HCT116 (cell line): ENCODE results near the gene TEX13A. TPM values are rescaled to one million over a fixed set of nuclear protein-coding genes. Genes with fewer than 3 reads are reported as not detected.

ENCODE experiments used
- ATAC-seq: fragments of 200-7000 bp; cut with Tn5 transposase; 2 replicates; pipeline ENCODE4 v1.9.1; 2020; ENCODE audit warnings: mild to moderate bottlenecking, moderate library complexity
- BruUV-seq: library from RNA; stranded (reverse); fragments of 400-500 nt; replicated peaks from 2 replicates; lab custom pipeline; 2021; lab: Mats Ljungman, UMichigan
- CTCF ChIA-PET: fragments of 300-600 bp; sonication (Branson Sonifier 250); formaldehyde crosslinking; loops from one replicate; lab custom pipeline; 2021; ENCODE audit warnings: antibody characterized with exemption; lab: Charles Lee
- POLR2A ChIA-PET: fragments of 300-600, 350-600 bp; sonication (Branson Sonifier 250); formaldehyde crosslinking; loops from one replicate; lab custom pipeline; 2021; ENCODE audit warnings: antibody characterized with exemption; lab: Charles Lee
- RAD21 ChIA-PET, 2 experiments: fragments of 300-600 bp; sonication (Branson Sonifier 250); formaldehyde crosslinking; loops; one replicate each; lab custom pipeline; 2023; ENCODE audit warnings: low total read pairs in 2 of 2; ENCODE audit not compliant: uncharacterized antibody in 2 of 2, unreplicated experiment in 2 of 2, low non-redundant PET in 1 of 2; lab: Charles Lee
- DNase-seq: peaks from one replicate; pipeline ENCODE4 v3.0.0-alpha.2; 2010; ENCODE audit warnings: low read depth, low spot score
- H2AFZ ChIP-seq: fragments of 200-600 bp; shearing (Covaris generic), sonication (generic); 2 replicates; pipeline ENCODE4 v1.6.1; 2017; ENCODE audit warnings: low read depth, mixed run types, mixed read lengths, antibody characterized with exemption, low read length; ENCODE audit not compliant: poor library complexity, severe bottlenecking
- H3K27ac ChIP-seq: 2 replicates; pipeline ENCODE4 v1.5.1; 2012; ENCODE audit warnings: low read depth, low read length
- H3K27me3 ChIP-seq: fragments of 200-600 bp; sonication (generic); 2 replicates; pipeline ENCODE4 v1.6.1; 2016; ENCODE audit warnings: mixed run types, low read length, mixed read lengths; ENCODE audit not compliant: insufficient read depth
- H3K36me3 ChIP-seq, 2 experiments: fragments of 200-500 bp in 1 of 2; fragments of 200-600 bp in 1 of 2; sonication (Bioruptor generic) in 1 of 2; sonication (generic) in 1 of 2; 2 replicates each; pipeline versions ENCODE4 v1.5.1 to v1.6.1; 2014 to 2016; ENCODE audit warnings: low read length in 2 of 2, inconsistent platforms in 1 of 2, mixed read lengths in 1 of 2, mixed run types in 1 of 2; ENCODE audit not compliant: insufficient read depth in 2 of 2, control insufficient read depth in 1 of 2
- H3K4me1 ChIP-seq, 2 experiments: fragments of 200-600 bp in 1 of 2; sonication (generic) in 1 of 2; 2 replicates each; pipeline versions ENCODE4 v1.5.1 to v1.6.1; 2012 to 2017; ENCODE audit warnings: low read length in 2 of 2, inconsistent platforms in 1 of 2, mild to moderate bottlenecking in 1 of 2, mixed read lengths in 1 of 2, mixed run types in 1 of 2, moderate library complexity in 1 of 2; ENCODE audit not compliant: insufficient read depth in 2 of 2, control insufficient read depth in 1 of 2
- H3K4me2 ChIP-seq: fragments of 200-600 bp; sonication (generic); 2 replicates; pipeline ENCODE4 v1.6.1; 2017; ENCODE audit warnings: mixed run types, low read length, mixed read lengths
- H3K4me3 ChIP-seq, 2 experiments: fragments of 200-600 bp in 1 of 2; sonication (generic) in 1 of 2; replicated peaks in 1 of 2; 2 replicates each; pipeline ENCODE4 v1.5.1; 2011 to 2016; ENCODE audit warnings: low read length in 2 of 2, control low read depth in 1 of 2, low read depth in 1 of 2, mild to moderate bottlenecking in 1 of 2, mixed read lengths in 1 of 2, mixed run types in 1 of 2
- H3K79me2 ChIP-seq: fragments of 200-600 bp; sonication (generic); 2 replicates; pipeline ENCODE4 v1.6.1; 2017; ENCODE audit warnings: mild to moderate bottlenecking, mixed run types, low read length, moderate library complexity, mixed read lengths; ENCODE audit not compliant: insufficient read depth
- H3K9ac ChIP-seq: fragments of 200-600 bp; sonication (generic); 2 replicates; pipeline ENCODE4 v1.6.1; 2016; ENCODE audit warnings: low read length, mixed read lengths
- H3K9me2 ChIP-seq: fragments of 200-600 bp; sonication (generic), shearing (Covaris generic); 2 replicates; pipeline ENCODE4 v1.6.1; 2017; ENCODE audit warnings: mixed run types, mild to moderate bottlenecking, moderate library complexity; ENCODE audit not compliant: insufficient read depth
- H3K9me3 ChIP-seq, 2 experiments: fragments of 200-500 bp in 1 of 2; fragments of 200-600 bp in 1 of 2; sonication (Bioruptor generic) in 1 of 2; sonication (generic) in 1 of 2; 2 replicates each; pipeline ENCODE4 v1.6.1; 2014 to 2017; ENCODE audit warnings: low read length in 2 of 2, mixed read lengths in 2 of 2, inconsistent platforms in 1 of 2, low read depth in 1 of 2, mild to moderate bottlenecking in 1 of 2, mixed run types in 1 of 2, moderate library complexity in 1 of 2; ENCODE audit not compliant: control insufficient read depth in 1 of 2, insufficient read depth in 1 of 2
- H4K20me1 ChIP-seq: fragments of 200-600 bp; sonication (generic), shearing (Covaris generic); 2 replicates; pipeline ENCODE4 v1.6.1; 2017; ENCODE audit warnings: mixed run types, mild to moderate bottlenecking, moderate library complexity; ENCODE audit not compliant: insufficient read depth
- CBX3 ChIP-seq: IDR thresholded peaks from 2 replicates; pipeline ENCODE4 v1.6.1; 2012; ENCODE audit warnings: low read depth
- ELF1 ChIP-seq: IDR thresholded peaks from 2 replicates; pipeline ENCODE4 v1.6.1; 2012; ENCODE audit warnings: low read depth, borderline replicate concordance
- EZH2 ChIP-seq: fragments of 200-600 bp; sonication (generic); IDR thresholded peaks from 2 replicates; pipeline ENCODE4 v1.6.1; 2017; ENCODE audit warnings: antibody characterized with exemption, mixed run types
- EZH2phosphoT487 ChIP-seq: fragments of 200-600 bp; IDR thresholded peaks from 2 replicates; pipeline ENCODE4 v1.6.1; 2018; ENCODE audit warnings: antibody characterized with exemption, borderline replicate concordance
- POLR2A ChIP-seq: IDR thresholded peaks from 2 replicates; pipeline ENCODE4 v1.7.0; 2011; ENCODE audit warnings: borderline replicate concordance; ENCODE audit not compliant: insufficient read depth, insufficient read length; ENCODE audit errors: extremely low read depth
- POLR2AphosphoS5 ChIP-seq: IDR thresholded peaks from 2 replicates; pipeline ENCODE4 v1.6.1; 2011; ENCODE audit warnings: mild to moderate bottlenecking, low read depth, low read length, moderate library complexity
- RAD21 ChIP-seq: IDR thresholded peaks from 2 replicates; pipeline ENCODE4 v1.6.1; 2012; ENCODE audit warnings: low read depth, mild to moderate bottlenecking
- SP1 ChIP-seq: IDR thresholded peaks from 2 replicates; pipeline ENCODE4 v1.6.1; 2012; ENCODE audit warnings: low read depth
- TCF7L2 ChIP-seq: IDR thresholded peaks from 2 replicates; pipeline ENCODE4 v1.7.0; 2011; ENCODE audit warnings: borderline replicate concordance, inconsistent platforms; ENCODE audit not compliant: insufficient read depth, insufficient read length; ENCODE audit errors: extremely low read depth
- intact Hi-C: fragments of 100-400 bp; cut with micrococcal nuclease; formaldehyde crosslinking; loops from 2 replicates; pipeline ENCODE4 v1.10.0; 2022
- total RNA-seq: library from RNA; stranded (reverse); gene quantifications from one replicate; pipeline ENCODE4 v1.2.1, GENCODE V29; 2021; ENCODE audit not compliant: unreplicated experiment
- TF ChIP-seq, protein P1 (sequence below): IDR thresholded peaks from 2 replicates; pipeline ENCODE4 v1.6.1; 2011; ENCODE audit warnings: mild to moderate bottlenecking, low read length, moderate library complexity; ENCODE audit not compliant: insufficient replicate concordance; ENCODE audit errors: extremely low read depth
- TF ChIP-seq, protein P2 (sequence below): IDR thresholded peaks from 2 replicates; pipeline ENCODE4 v1.6.1; 2012
- TF ChIP-seq, protein P3 (sequence below), 3 experiments: fragments of 200-600 bp in 1 of 3; sonication (generic) in 1 of 3; IDR thresholded peaks in 2 of 3; conservative IDR thresholded peaks in 1 of 3; 2 replicates each; pipeline ENCODE4 v1.5.1; 2012 to 2017; ENCODE audit warnings: low read depth in 2 of 3, low read length in 2 of 3, antibody characterized with exemption in 1 of 3, borderline replicate concordance in 1 of 3, control low read depth in 1 of 3, mild to moderate bottlenecking in 1 of 3, mixed read lengths in 1 of 3, mixed run types in 1 of 3, moderate library complexity in 1 of 3; ENCODE audit not compliant: insufficient read depth in 1 of 3

The TEX13A gene
- total RNA-seq, 1 experiment from 2014 or later = not detected

DNA sequence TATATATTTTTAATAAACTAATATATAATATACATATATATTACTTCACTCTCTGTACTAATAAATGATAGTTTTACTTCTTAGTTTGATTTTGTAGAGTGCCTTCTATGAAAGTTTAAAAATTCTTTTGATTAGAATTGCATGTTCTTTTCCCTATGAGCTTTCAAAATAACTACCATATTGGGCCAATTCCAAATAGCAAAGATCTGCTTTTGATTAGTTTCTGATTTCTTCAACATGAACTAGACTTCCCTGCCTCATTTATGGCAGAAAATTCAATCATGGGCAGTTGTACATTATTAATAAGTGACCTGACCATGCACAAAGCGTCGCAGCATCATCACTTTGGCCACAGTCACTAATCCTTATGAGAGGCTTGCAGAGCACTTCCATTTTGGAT is 48.9 kb upstream of the TEX13A start:
- H3K9ac ChIP-seq = no peak overlapping the region
- no peak overlapping the region for H3K4me2 ChIP-seq
- H2AFZ ChIP-seq = no peak overlapping the region
- ChIA-PET RAD21 (no interaction called here), POLR2A (no interaction called here), CTCF (no interaction called here)
- no peaks in the 10 kb centered on the region for H3K9me3 ChIP-seq
- no peak for ATAC-seq
- H3K4me1 ChIP-seq = no peaks in the 10 kb centered on the region
- no peaks in the 10 kb centered on the region for H3K9me2 ChIP-seq
- no peaks in the 10 kb centered on the region for H4K20me1 ChIP-seq
- no peaks in the 10 kb centered on the region for H3K27me3 ChIP-seq
- no peak overlapping the region for H3K4me3 ChIP-seq
- no peak for TF ChIP-seq EZH2
- TF ChIP-seq EZH2phosphoT487 = no peak
- TF ChIP-seq, protein P1, sequence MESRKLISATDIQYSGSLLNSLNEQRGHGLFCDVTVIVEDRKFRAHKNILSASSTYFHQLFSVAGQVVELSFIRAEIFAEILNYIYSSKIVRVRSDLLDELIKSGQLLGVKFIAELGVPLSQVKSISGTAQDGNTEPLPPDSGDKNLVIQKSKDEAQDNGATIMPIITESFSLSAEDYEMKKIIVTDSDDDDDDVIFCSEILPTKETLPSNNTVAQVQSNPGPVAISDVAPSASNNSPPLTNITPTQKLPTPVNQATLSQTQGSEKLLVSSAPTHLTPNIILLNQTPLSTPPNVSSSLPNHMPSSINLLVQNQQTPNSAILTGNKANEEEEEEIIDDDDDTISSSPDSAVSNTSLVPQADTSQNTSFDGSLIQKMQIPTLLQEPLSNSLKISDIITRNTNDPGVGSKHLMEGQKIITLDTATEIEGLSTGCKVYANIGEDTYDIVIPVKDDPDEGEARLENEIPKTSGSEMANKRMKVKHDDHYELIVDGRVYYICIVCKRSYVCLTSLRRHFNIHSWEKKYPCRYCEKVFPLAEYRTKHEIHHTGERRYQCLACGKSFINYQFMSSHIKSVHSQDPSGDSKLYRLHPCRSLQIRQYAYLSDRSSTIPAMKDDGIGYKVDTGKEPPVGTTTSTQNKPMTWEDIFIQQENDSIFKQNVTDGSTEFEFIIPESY = no peak
- no peak for TF ChIP-seq SP1
- no peak for TF ChIP-seq RAD21
- TF ChIP-seq POLR2A = no peak
- no peak for TF ChIP-seq TCF7L2
- TF ChIP-seq, protein P2, sequence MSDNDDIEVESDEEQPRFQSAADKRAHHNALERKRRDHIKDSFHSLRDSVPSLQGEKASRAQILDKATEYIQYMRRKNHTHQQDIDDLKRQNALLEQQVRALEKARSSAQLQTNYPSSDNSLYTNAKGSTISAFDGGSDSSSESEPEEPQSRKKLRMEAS = no peak
- no peak for TF ChIP-seq ELF1
- no peak for TF ChIP-seq POLR2AphosphoS5
- no peak for TF ChIP-seq CBX3
- TF ChIP-seq, protein P3, sequence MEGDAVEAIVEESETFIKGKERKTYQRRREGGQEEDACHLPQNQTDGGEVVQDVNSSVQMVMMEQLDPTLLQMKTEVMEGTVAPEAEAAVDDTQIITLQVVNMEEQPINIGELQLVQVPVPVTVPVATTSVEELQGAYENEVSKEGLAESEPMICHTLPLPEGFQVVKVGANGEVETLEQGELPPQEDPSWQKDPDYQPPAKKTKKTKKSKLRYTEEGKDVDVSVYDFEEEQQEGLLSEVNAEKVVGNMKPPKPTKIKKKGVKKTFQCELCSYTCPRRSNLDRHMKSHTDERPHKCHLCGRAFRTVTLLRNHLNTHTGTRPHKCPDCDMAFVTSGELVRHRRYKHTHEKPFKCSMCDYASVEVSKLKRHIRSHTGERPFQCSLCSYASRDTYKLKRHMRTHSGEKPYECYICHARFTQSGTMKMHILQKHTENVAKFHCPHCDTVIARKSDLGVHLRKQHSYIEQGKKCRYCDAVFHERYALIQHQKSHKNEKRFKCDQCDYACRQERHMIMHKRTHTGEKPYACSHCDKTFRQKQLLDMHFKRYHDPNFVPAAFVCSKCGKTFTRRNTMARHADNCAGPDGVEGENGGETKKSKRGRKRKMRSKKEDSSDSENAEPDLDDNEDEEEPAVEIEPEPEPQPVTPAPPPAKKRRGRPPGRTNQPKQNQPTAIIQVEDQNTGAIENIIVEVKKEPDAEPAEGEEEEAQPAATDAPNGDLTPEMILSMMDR (IDR thresholded peaks at IDR 0.05 in 2 of 3, conservative IDR thresholded peaks at IDR 0.05 in 1 of 3; ENCODE audit: borderline replicate concordance in 1 of 3, insufficient read depth in 1 of 3, low read depth in 2 of 3, low read length in 2 of 3) = no peak
- TF ChIP-seq, all 23 proteins: peak for 0
- no peak overlapping the region for H3K27ac ChIP-seq
- no peaks in the 10 kb centered on the region for H3K79me2 ChIP-seq
- no peaks in the 10 kb centered on the region for H3K36me3 ChIP-seq
- DNase-seq = no peak
- intact Hi-C loops = no loop called here
- BruUV-seq = no TSS peak
